Astrocyte (in vitro differentiated cells and primary cell): Measurements from ENCODE around the gene EFTUD2. TPM values are rescaled to one million over a fixed set of nuclear protein-coding genes. Genes with fewer than 3 reads are reported as not detected.

ENCODE experiments used
- DNase-seq: peaks from one replicate; pipeline ENCODE4 v3.0.0-alpha.2; 2010; ENCODE audit warnings: low read depth
- FAIRE-seq: peaks from 2 replicates; lab custom pipeline; 2011; peaks lifted over from hg19 to GRCh38; lab: Jason Lieb, UNC
- H2AFZ ChIP-seq: 2 replicates; pipeline ENCODE4 v1.6.0; 2012; ENCODE audit warnings: low read depth, low read length, inconsistent platforms
- H3K27ac ChIP-seq: 2 replicates; pipeline ENCODE4 v1.5.1; 2011; ENCODE audit warnings: low read depth, low read length, inconsistent platforms
- H3K27me3 ChIP-seq: 2 replicates; pipeline ENCODE4 v1.6.0; 2011; ENCODE audit warnings: low read length, inconsistent platforms; ENCODE audit not compliant: insufficient read depth
- H3K36me3 ChIP-seq: 2 replicates; pipeline ENCODE4 v1.5.1; 2011; ENCODE audit warnings: low read length, inconsistent platforms; ENCODE audit not compliant: insufficient read depth
- H3K4me1 ChIP-seq: 2 replicates; pipeline ENCODE4 v1.5.1; 2011; ENCODE audit warnings: low read length, inconsistent platforms; ENCODE audit not compliant: insufficient read depth
- H3K4me2 ChIP-seq: 2 replicates; pipeline ENCODE4 v1.6.0; 2012; ENCODE audit warnings: low read length, inconsistent platforms
- H3K4me3 ChIP-seq: 2 replicates; pipeline ENCODE4 v1.5.1; 2011; ENCODE audit warnings: low read depth, mild to moderate bottlenecking, low read length, inconsistent platforms; ENCODE audit not compliant: insufficient read depth
- H3K79me2 ChIP-seq: 2 replicates; pipeline ENCODE4 v1.6.0; 2012; ENCODE audit warnings: mild to moderate bottlenecking, low read length, inconsistent platforms; ENCODE audit not compliant: insufficient read depth
- H3K9ac ChIP-seq: 2 replicates; pipeline ENCODE4 v1.6.0; 2012; ENCODE audit warnings: mild to moderate bottlenecking, low read length, inconsistent platforms
- H3K9me3 ChIP-seq: 2 replicates; pipeline ENCODE4 v1.5.1; 2012; ENCODE audit warnings: low read depth, mild to moderate bottlenecking, low read length, inconsistent platforms; ENCODE audit not compliant: insufficient read depth
- H4K20me1 ChIP-seq: 2 replicates; pipeline ENCODE4 v1.6.0; 2012; ENCODE audit warnings: low read length, inconsistent platforms; ENCODE audit not compliant: insufficient read depth
- H3K27ac Mint-ChIP-seq: one replicate; pipeline ENCODE4 v1.8.0; 2021; ENCODE audit warnings: mild to moderate bottlenecking, mixed read lengths; ENCODE audit not compliant: unreplicated experiment
- H3K27me3 Mint-ChIP-seq: one replicate; pipeline ENCODE4 v1.8.0; 2021; ENCODE audit warnings: low read depth, mixed read lengths; ENCODE audit not compliant: unreplicated experiment
- H3K36me3 Mint-ChIP-seq: one replicate; pipeline ENCODE4 v1.8.0; 2021; ENCODE audit warnings: low read depth, mixed read lengths; ENCODE audit not compliant: unreplicated experiment
- H3K4me1 Mint-ChIP-seq: one replicate; pipeline ENCODE4 v1.8.0; 2021; ENCODE audit warnings: low read depth, mixed read lengths; ENCODE audit not compliant: unreplicated experiment
- H3K4me3 Mint-ChIP-seq: one replicate; pipeline ENCODE4 v1.8.0; 2021; ENCODE audit warnings: mild to moderate bottlenecking, moderate library complexity, mixed read lengths; ENCODE audit not compliant: unreplicated experiment
- H3K9me3 Mint-ChIP-seq: one replicate; pipeline ENCODE4 v1.8.0; 2021; ENCODE audit warnings: mild to moderate bottlenecking, mixed read lengths; ENCODE audit not compliant: unreplicated experiment
- EZH2 ChIP-seq: IDR thresholded peaks from 2 replicates; pipeline ENCODE4 v1.6.1; 2012; ENCODE audit warnings: mild to moderate bottlenecking, low read length, inconsistent platforms; ENCODE audit not compliant: insufficient read depth
- total RNA-seq: library from RNA; stranded (reverse); gene quantifications from 2 replicates; pipeline ENCODE4 v1.2.1, GENCODE V29; 2021
- TF ChIP-seq, protein P1 (sequence below): IDR thresholded peaks from 2 replicates; pipeline ENCODE4 v1.5.1; 2011; ENCODE audit warnings: low read depth, mild to moderate bottlenecking, inconsistent platforms, low read length, moderate library complexity; ENCODE audit not compliant: insufficient read depth

Gene EFTUD2
- total RNA-seq, 1 donor from 2014 or later = 129 TPM

DNA sequence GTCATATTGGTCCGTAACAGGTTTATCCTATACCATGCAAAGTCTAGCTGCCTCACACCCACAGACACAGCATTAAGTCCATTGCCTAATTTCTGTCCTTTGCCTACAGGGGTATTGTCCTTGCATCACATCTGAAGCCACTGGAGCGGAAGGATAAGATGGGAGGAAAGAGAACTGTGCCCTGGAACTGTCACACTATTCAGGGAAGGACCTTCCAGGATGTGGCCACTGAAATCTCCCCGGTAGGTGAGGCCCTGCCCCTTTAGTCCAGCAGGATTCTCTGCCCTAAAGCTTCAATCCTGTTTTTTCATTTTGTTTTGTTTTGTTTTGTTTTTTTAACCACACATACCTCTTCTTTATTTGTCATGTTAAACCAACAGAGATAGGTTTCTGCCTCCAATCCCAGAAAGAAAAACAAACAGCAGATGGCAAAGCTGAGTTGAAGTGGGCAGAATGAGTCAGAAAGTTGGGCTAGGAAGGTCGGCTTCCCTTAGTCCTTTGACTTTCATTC is 2.2 kb upstream of the EFTUD2 start:
- TF ChIP-seq, protein P1, sequence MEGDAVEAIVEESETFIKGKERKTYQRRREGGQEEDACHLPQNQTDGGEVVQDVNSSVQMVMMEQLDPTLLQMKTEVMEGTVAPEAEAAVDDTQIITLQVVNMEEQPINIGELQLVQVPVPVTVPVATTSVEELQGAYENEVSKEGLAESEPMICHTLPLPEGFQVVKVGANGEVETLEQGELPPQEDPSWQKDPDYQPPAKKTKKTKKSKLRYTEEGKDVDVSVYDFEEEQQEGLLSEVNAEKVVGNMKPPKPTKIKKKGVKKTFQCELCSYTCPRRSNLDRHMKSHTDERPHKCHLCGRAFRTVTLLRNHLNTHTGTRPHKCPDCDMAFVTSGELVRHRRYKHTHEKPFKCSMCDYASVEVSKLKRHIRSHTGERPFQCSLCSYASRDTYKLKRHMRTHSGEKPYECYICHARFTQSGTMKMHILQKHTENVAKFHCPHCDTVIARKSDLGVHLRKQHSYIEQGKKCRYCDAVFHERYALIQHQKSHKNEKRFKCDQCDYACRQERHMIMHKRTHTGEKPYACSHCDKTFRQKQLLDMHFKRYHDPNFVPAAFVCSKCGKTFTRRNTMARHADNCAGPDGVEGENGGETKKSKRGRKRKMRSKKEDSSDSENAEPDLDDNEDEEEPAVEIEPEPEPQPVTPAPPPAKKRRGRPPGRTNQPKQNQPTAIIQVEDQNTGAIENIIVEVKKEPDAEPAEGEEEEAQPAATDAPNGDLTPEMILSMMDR = no peak
- TF ChIP-seq EZH2 = no peak
- H3K9me3 Mint-ChIP-seq = peaks cover 4% of the 10 kb centered on the region
- Histone ChIP-seq H3K36me3 (no peaks in the 10 kb centered on the region), H3K79me2 (peaks cover 28% of the 10 kb centered on the region), H4K20me1 (no peaks in the 10 kb centered on the region), H3K4me2 (peak overlapping the region; percentile 87), H3K9me3 (no peaks in the 10 kb centered on the region), H3K4me3 (peak overlapping the region; percentile 27), H2AFZ (no peak overlapping the region), H3K27me3 (no peaks in the 10 kb centered on the region), H3K9ac (peak overlapping the region; percentile 6), H3K27ac (no peak overlapping the region), H3K4me1 (peaks cover 46% of the 10 kb centered on the region)
- peak overlapping the region; percentile 20 for H3K4me3 Mint-ChIP-seq
- no peaks in the 10 kb centered on the region for H3K27me3 Mint-ChIP-seq
- peak overlapping the region; percentile 48 for H3K27ac Mint-ChIP-seq
- peak; percentile 55 for FAIRE-seq
- peaks cover 9% of the 10 kb centered on the region for H3K36me3 Mint-ChIP-seq
- H3K4me1 Mint-ChIP-seq = peaks cover 39% of the 10 kb centered on the region
- DNase-seq = peak; percentile 64

DNA sequence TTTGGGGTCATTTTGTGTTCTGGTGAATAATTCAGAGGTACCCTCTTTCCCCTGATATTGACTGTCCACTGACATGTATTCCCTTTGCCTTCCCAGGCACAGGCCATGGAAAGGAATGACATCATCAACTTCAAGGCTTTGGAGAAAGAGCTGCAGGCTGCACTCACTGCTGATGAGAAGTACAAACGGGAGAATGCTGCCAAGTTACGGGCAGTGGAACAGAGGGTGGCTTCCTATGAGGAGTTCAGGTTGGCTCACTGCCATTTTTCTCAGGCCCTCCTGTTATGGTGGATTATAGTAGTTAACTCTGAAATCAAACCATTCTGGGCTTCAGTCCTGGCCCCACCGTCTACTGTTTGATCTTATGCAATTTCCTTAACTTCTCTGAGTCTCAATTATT is 1.6 kb upstream of the EFTUD2 start:
- H3K27ac Mint-ChIP-seq = peak overlapping the region; percentile 78
- Histone ChIP-seq H4K20me1 (peaks cover under 1% of the 10 kb centered on the region), H3K27ac (no peak overlapping the region), H3K27me3 (no peaks in the 10 kb centered on the region), H3K9ac (peak overlapping the region; percentile 6), H3K36me3 (no peaks in the 10 kb centered on the region), H3K4me3 (peak overlapping the region; percentile 27), H3K9me3 (no peaks in the 10 kb centered on the region), H3K4me1 (peaks cover 40% of the 10 kb centered on the region), H3K4me2 (peak overlapping the region; percentile 87), H2AFZ (no peak overlapping the region), H3K79me2 (peaks cover 33% of the 10 kb centered on the region)
- peaks cover 8% of the 10 kb centered on the region for H3K36me3 Mint-ChIP-seq
- H3K9me3 Mint-ChIP-seq = peaks cover 4% of the 10 kb centered on the region
- no peak for FAIRE-seq
- no peak for TF ChIP-seq EZH2
- TF ChIP-seq, protein P1 = no peak
- peak; percentile 79 for DNase-seq
- no peaks in the 10 kb centered on the region for H3K27me3 Mint-ChIP-seq
- H3K4me1 Mint-ChIP-seq = peaks cover 33% of the 10 kb centered on the region
- H3K4me3 Mint-ChIP-seq = peak overlapping the region; percentile 74

DNA sequence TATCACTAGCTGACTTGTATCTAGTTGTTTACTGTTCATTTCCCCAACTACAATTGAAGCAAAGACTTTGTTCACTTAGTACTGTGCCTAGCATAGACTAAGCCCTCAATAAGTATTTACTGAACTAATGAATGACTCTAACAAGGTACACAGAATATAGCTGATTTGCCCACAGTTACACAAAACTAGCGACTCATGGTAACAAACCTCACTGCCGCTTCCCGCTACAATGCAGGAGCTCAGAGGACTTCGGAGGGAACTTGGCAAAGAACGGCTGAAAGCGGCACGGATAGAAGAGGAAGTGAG is 524 bp downstream of the EFTUD2 start:
- Histone ChIP-seq H4K20me1 (peaks cover 16% of the 10 kb centered on the region), H3K9ac (peak overlapping the region; percentile 95), H3K4me2 (peak overlapping the region; percentile 87), H3K27me3 (no peaks in the 10 kb centered on the region), H2AFZ (peak overlapping the region; percentile 95), H3K4me3 (peak overlapping the region; percentile 85), H3K36me3 (peaks cover 8% of the 10 kb centered on the region), H3K79me2 (peaks cover 52% of the 10 kb centered on the region), H3K4me1 (peaks cover 32% of the 10 kb centered on the region), H3K27ac (peak overlapping the region; percentile 100), H3K9me3 (no peaks in the 10 kb centered on the region)
- Mint-ChIP-seq H3K4me3 (peak overlapping the region; percentile 91), H3K4me1 (peaks cover 25% of the 10 kb centered on the region), H3K27ac (peak overlapping the region; percentile 100), H3K27me3 (no peaks in the 10 kb centered on the region), H3K9me3 (no peaks in the 10 kb centered on the region), H3K36me3 (peaks cover 9% of the 10 kb centered on the region)
- DNase-seq (peak; percentile 39), FAIRE-seq (no peak)
- TF ChIP-seq, protein P1 = no peak
- no peak for TF ChIP-seq EZH2
